Lower leg skin (tissue), 3 donors: ENCODE results near the gene TFRC.

Experiments
- POLR2A ChIP-seq, 2 donors: fragments of 450-650 bp; IDR thresholded peaks; one replicate each; pipeline ENCODE4 v1.6.1; 2016 to 2017; ENCODE audit warnings: antibody characterized with exemption in 2 of 2, mild to moderate bottlenecking in 1 of 2, moderate library complexity in 1 of 2
- TF ChIP-seq, protein P1 (sequence below), 3 donors: fragments of 450-650 bp; IDR thresholded peaks; one replicate each; pipeline ENCODE4 v1.5.1; 2016; ENCODE audit warnings: antibody characterized with exemption in 3 of 3, mild to moderate bottlenecking in 3 of 3, moderate library complexity in 2 of 3

- TF ChIP-seq, protein P1, sequence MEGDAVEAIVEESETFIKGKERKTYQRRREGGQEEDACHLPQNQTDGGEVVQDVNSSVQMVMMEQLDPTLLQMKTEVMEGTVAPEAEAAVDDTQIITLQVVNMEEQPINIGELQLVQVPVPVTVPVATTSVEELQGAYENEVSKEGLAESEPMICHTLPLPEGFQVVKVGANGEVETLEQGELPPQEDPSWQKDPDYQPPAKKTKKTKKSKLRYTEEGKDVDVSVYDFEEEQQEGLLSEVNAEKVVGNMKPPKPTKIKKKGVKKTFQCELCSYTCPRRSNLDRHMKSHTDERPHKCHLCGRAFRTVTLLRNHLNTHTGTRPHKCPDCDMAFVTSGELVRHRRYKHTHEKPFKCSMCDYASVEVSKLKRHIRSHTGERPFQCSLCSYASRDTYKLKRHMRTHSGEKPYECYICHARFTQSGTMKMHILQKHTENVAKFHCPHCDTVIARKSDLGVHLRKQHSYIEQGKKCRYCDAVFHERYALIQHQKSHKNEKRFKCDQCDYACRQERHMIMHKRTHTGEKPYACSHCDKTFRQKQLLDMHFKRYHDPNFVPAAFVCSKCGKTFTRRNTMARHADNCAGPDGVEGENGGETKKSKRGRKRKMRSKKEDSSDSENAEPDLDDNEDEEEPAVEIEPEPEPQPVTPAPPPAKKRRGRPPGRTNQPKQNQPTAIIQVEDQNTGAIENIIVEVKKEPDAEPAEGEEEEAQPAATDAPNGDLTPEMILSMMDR (IDR thresholded peaks at IDR 0.05) = no peak
- TF ChIP-seq POLR2A (IDR thresholded peaks at IDR 0.05) = no peak
Measured at GRCh38 chr3:196049653-196050052, 32.2 kb downstream of the TFRC start.
